ENCODE data around the gene CBL.
A peak's percentile ranks its signal among the peaks of the same experiment; 100 is the strongest.
"Not testable (repeated sequence)": the region's sequence is repeated elsewhere in the genome, so short reads cannot be mapped to it uniquely, and the experiment has no call there.

The CBL gene
- 92.5 to 182 (median 119) reads per million in 3 experiments for total RNA-seq

- peak; percentile 87 for DNase-seq
Measured at GRCh38 chr11:119205574-119206510, at the start of gene CBL. Gene CBL (plus strand): TSS chr11:119206339. CDS start chr11:119206418, 79 bp downstream.

GRCh38 chr11:119156496-119156895 is 49.6 kb upstream of the CBL start:
- DNase-seq, result no peak

- DNase-seq, result no peak
Measured at GRCh38 chr11:119157063-119157462, 49.1 kb upstream of the CBL start.

GRCh38 chr11:119158467-119158866 is 47.7 kb upstream of the CBL start:
- no peak for DNase-seq

GRCh38 chr11:119160151-119160550 is 46.0 kb upstream of the CBL start:
- no peak for DNase-seq

GRCh38 chr11:119161871-119162270 is 44.3 kb upstream of the CBL start:
- DNase-seq, result no peak

- DNase-seq, result no peak
Measured at GRCh38 chr11:119166368-119167076, 39.6 kb upstream of the CBL start.

- not testable (repeated sequence) for DNase-seq
Measured at GRCh38 chr11:119167077-119167458, 39.1 kb upstream of the CBL start.

GRCh38 chr11:119167933-119168332 is 38.2 kb upstream of the CBL start:
- no peak for DNase-seq

- peak; percentile 76 for DNase-seq
Measured at GRCh38 chr11:119168471-119169281, 37.5 kb upstream of the CBL start, which contains the start of gene NLRX1. Gene NLRX1 (plus strand): TSS chr11:119168725. CDS start chr11:119171404, 2,679 bp downstream.

GRCh38 chr11:119169282-119169719 is 36.8 kb upstream of the CBL start:
- no peak for DNase-seq

GRCh38 chr11:119172513-119172912 is 33.6 kb upstream of the CBL start:
- no peak for DNase-seq

- DNase-seq, result no peak
Measured at GRCh38 chr11:119173453-119173852, 32.7 kb upstream of the CBL start.

- DNase-seq, result no peak
Measured at GRCh38 chr11:119175493-119176077, 30.6 kb upstream of the CBL start.

- no peak for DNase-seq
Measured at GRCh38 chr11:119178166-119178680, 27.9 kb upstream of the CBL start.

- DNase-seq, result no peak
Measured at GRCh38 chr11:119179342-119179741, 26.8 kb upstream of the CBL start.

- no peak for DNase-seq
Measured at GRCh38 chr11:119179983-119180382, 26.2 kb upstream of the CBL start.

GRCh38 chr11:119180729-119181676 is 25.1 kb upstream of the CBL start:
- no peak for DNase-seq

- DNase-seq, result no peak
Measured at GRCh38 chr11:119181677-119182412, 24.3 kb upstream of the CBL start.

- DNase-seq, result not testable (repeated sequence)
Measured at GRCh38 chr11:119184399-119184798, 21.7 kb upstream of the CBL start.

Measured in central memory CD4-positive, alpha-beta T cell (primary cell).